Activated CD8-positive, alpha-beta T cell treated with anti-CD3 and anti-CD28 coated beads for 36 hours (primary cell): ENCODE results near the gene RASGRF2. TPM values are rescaled to one million over a fixed set of nuclear protein-coding genes. Genes with fewer than 3 reads are reported as not detected.

Experiments
- ATAC-seq: fragments of 200-7000 bp; cut with Tn5 transposase; one replicate; pipeline ENCODE4 v1.10.0; 2021; ENCODE audit warnings: mild to moderate bottlenecking, moderate library complexity
- CTCF ChIA-PET: fragments of 350-600 bp; sonication (Branson Sonifier 250); formaldehyde crosslinking; loops from one replicate; lab custom pipeline; 2021; ENCODE audit warnings: antibody characterized with exemption; lab: Charles Lee
- POLR2A ChIA-PET: fragments of 350-600 bp; sonication (Branson Sonifier 250); formaldehyde crosslinking; loops from one replicate; lab custom pipeline; 2021; ENCODE audit warnings: antibody characterized with exemption; lab: Charles Lee
- DNase-seq: peaks from one replicate; pipeline ENCODE4 v3.0.0-alpha.2; 2020
- H3K27ac Mint-ChIP-seq: one replicate; pipeline ENCODE4 v1.8.0; 2021; ENCODE audit warnings: mild to moderate bottlenecking, mixed read lengths
- H3K27me3 Mint-ChIP-seq: one replicate; pipeline ENCODE4 v1.8.0; 2021; ENCODE audit warnings: mixed read lengths
- H3K36me3 Mint-ChIP-seq: one replicate; pipeline ENCODE4 v1.8.0; 2021; ENCODE audit warnings: low read depth, mixed read lengths
- H3K4me1 Mint-ChIP-seq: one replicate; pipeline ENCODE4 v1.8.0; 2021; ENCODE audit warnings: low read depth, mixed read lengths
- H3K4me3 Mint-ChIP-seq: one replicate; pipeline ENCODE4 v1.8.0; 2021; ENCODE audit warnings: mild to moderate bottlenecking, moderate library complexity, mixed read lengths
- H3K9me3 Mint-ChIP-seq: one replicate; pipeline ENCODE4 v1.8.0; 2021; ENCODE audit warnings: mixed read lengths
- CTCF ChIP-seq: fragments of 200-600 bp; IDR thresholded peaks from one replicate; pipeline ENCODE4 v1.8.0; 2022; ENCODE audit warnings: antibody characterized with exemption, mild to moderate bottlenecking
- intact Hi-C: fragments of 100-400 bp; cut with micrococcal nuclease; formaldehyde crosslinking; loops from one replicate; pipeline ENCODE4 v1.10.0; 2022
- total RNA-seq, 2 experiments: library from RNA; stranded (reverse); gene quantifications; one replicate each; pipeline ENCODE4 v1.2.3, GENCODE V29; 2021

The RASGRF2 gene
- total RNA-seq, 2 experiments from 2014 or later = 14.9 to 15.8 TPM

- CTCF ChIA-PET = interaction anchor here (0.9 to 1.1 kb wide), 2 partner anchors 12 to 50 kb away, joined by 3 read pairs; no protein-coding TSS in a partner anchor
- ATAC-seq (no peak), DNase-seq (no peak)
- intact Hi-C loops = no loop called here
- Mint-ChIP-seq H3K36me3 (peaks cover 26% of the 10 kb centered on the region), H3K4me1 (peaks cover 31% of the 10 kb centered on the region), H3K27ac (no peak overlapping the region), H3K9me3 (peaks cover 6% of the 10 kb centered on the region), H3K27me3 (no peaks in the 10 kb centered on the region), H3K4me3 (no peak overlapping the region)
- no peak for TF ChIP-seq CTCF
- POLR2A ChIA-PET = no interaction called here
Measured at GRCh38 chr5:81058121-81058520, 98.0 kb downstream of the RASGRF2 start.

- Mint-ChIP-seq H3K9me3 (peaks cover 2% of the 10 kb centered on the region), H3K27ac (no peak overlapping the region), H3K4me1 (peaks cover 26% of the 10 kb centered on the region), H3K27me3 (no peaks in the 10 kb centered on the region), H3K36me3 (peaks cover 40% of the 10 kb centered on the region), H3K4me3 (no peak overlapping the region)
- ATAC-seq (no peak), DNase-seq (no peak)
- ChIA-PET POLR2A (interaction anchor here (0.7 kb wide), 1 partner anchor 30 kb away, joined by 3 read pairs; no protein-coding TSS in a partner anchor), CTCF (interaction anchor here (1.0 to 1.4 kb wide), 3 partner anchors 9 to 107 kb away, joined by 3 to 6 read pairs (median 3); no protein-coding TSS in a partner anchor)
- no peak for TF ChIP-seq CTCF
- intact Hi-C loops = no loop called here
Measured at GRCh38 chr5:81065492-81065891, 105.3 kb downstream of the RASGRF2 start.

- H3K36me3 Mint-ChIP-seq = peaks cover 38% of the 10 kb centered on the region
- ATAC-seq (no peak), DNase-seq (no peak)
- peaks cover 23% of the 10 kb centered on the region for H3K4me1 Mint-ChIP-seq
- no peak overlapping the region for H3K4me3 Mint-ChIP-seq
- TF ChIP-seq CTCF = no peak
- H3K9me3 Mint-ChIP-seq = peaks cover 2% of the 10 kb centered on the region
- H3K27me3 Mint-ChIP-seq = no peaks in the 10 kb centered on the region
- H3K27ac Mint-ChIP-seq = no peak overlapping the region
- ChIA-PET CTCF (interaction anchor here (1.0 to 1.4 kb wide), 2 partner anchors 23 to 108 kb away, joined by 3 read pairs; no protein-coding TSS in a partner anchor), POLR2A (interaction anchor here (0.7 to 1.1 kb wide), 2 partner anchors 17 to 82 kb away, joined by 3 read pairs; no protein-coding TSS in a partner anchor)
- intact Hi-C loops = no loop called here
Measured at GRCh38 chr5:81066102-81066501, 105.9 kb downstream of the RASGRF2 start.

GRCh38 chr5:81067406-81067805 lies 107.2 kb downstream of the RASGRF2 start:
- Mint-ChIP-seq H3K27ac (no peak overlapping the region), H3K36me3 (peaks cover 38% of the 10 kb centered on the region), H3K9me3 (peaks cover 2% of the 10 kb centered on the region), H3K4me1 (peaks cover 20% of the 10 kb centered on the region), H3K27me3 (no peaks in the 10 kb centered on the region), H3K4me3 (no peak overlapping the region)
- TF ChIP-seq CTCF = no peak
- intact Hi-C loops = no loop called here
- no peak for DNase-seq
- POLR2A ChIA-PET = interaction anchor here (0.8 to 1.1 kb wide), 2 partner anchors 16 to 268 kb away, joined by 3 read pairs; no protein-coding TSS in a partner anchor
- CTCF ChIA-PET = no interaction called here
- no peak for ATAC-seq

- TF ChIP-seq CTCF = no peak
- Mint-ChIP-seq H3K36me3 (peaks cover 37% of the 10 kb centered on the region), H3K9me3 (peaks cover 2% of the 10 kb centered on the region), H3K4me3 (no peak overlapping the region), H3K4me1 (peaks cover 15% of the 10 kb centered on the region), H3K27me3 (no peaks in the 10 kb centered on the region), H3K27ac (no peak overlapping the region)
- ATAC-seq (no peak), DNase-seq (no peak)
- CTCF ChIA-PET = no interaction called here
- POLR2A ChIA-PET = no interaction called here
- intact Hi-C loops = no loop called here
Measured at GRCh38 chr5:81068063-81068462, 107.9 kb downstream of the RASGRF2 start.
